ENCODE data around the gene BCAR3.
"Not testable (repeated sequence)": the region's sequence is repeated elsewhere in the genome, so short reads cannot be mapped to it uniquely, and the experiment has no call there.

The BCAR3 gene

GRCh38 chr1:93593854-93594602 is 87.6 kb downstream of the BCAR3 start:
- DNase-seq = no peak

GRCh38 chr1:93592551-93592949 is 89.1 kb downstream of the BCAR3 start:
- DNase-seq = no peak

- DNase-seq = peak; percentile 14 to 15
Observed at GRCh38 chr1:93591676-93592550, 89.7 kb downstream of the BCAR3 start.

- not testable (repeated sequence) for DNase-seq
Observed at GRCh38 chr1:93591291-93591675, 90.4 kb downstream of the BCAR3 start.

- DNase-seq = no peak
Observed at GRCh38 chr1:93588955-93589354, 92.7 kb downstream of the BCAR3 start.

- DNase-seq = no peak
Observed at GRCh38 chr1:93588206-93588605, 93.4 kb downstream of the BCAR3 start.

GRCh38 chr1:93587354-93587753 is 94.3 kb downstream of the BCAR3 start:
- DNase-seq = no peak

- no peak for DNase-seq
Observed at GRCh38 chr1:93585059-93585966, 96.3 kb downstream of the BCAR3 start.

GRCh38 chr1:93584261-93585003 is 97.2 kb downstream of the BCAR3 start:
- DNase-seq = no peak

GRCh38 chr1:93581917-93582850 is 99.5 kb downstream of the BCAR3 start:
- DNase-seq = no peak

GRCh38 chr1:93579891-93580290 is 101.7 kb downstream of the BCAR3 start:
- DNase-seq = no peak

- no peak for DNase-seq
Observed at GRCh38 chr1:93578911-93579825, 102.5 kb downstream of the BCAR3 start.

GRCh38 chr1:93578433-93578830 is 103.2 kb downstream of the BCAR3 start:
- no peak for DNase-seq

- no peak for DNase-seq
Observed at GRCh38 chr1:93577536-93578432, 103.9 kb downstream of the BCAR3 start.

GRCh38 chr1:93576746-93577145 is 104.9 kb downstream of the BCAR3 start:
- DNase-seq = no peak

- no peak for DNase-seq
Observed at GRCh38 chr1:93576346-93576745, 105.3 kb downstream of the BCAR3 start.

- no peak for DNase-seq
Observed at GRCh38 chr1:93575621-93576284, 105.9 kb downstream of the BCAR3 start.

- DNase-seq = no peak
Observed at GRCh38 chr1:93574991-93575390, 106.6 kb downstream of the BCAR3 start.
